SJCRH30 (cell line): ENCODE measurements around the gene WIPF1. TPM values are rescaled to one million over a fixed set of nuclear protein-coding genes. Genes with fewer than 3 reads are reported as not detected.

Experiments
- DNase-seq, 2 experiments: peaks; one replicate each; pipeline ENCODE4 v3.0.0-alpha.2; 2015 to 2020
- H3K27ac ChIP-seq: fragments of 250-450 bp; sonication (Bioruptor Pico); 2 replicates; pipeline ENCODE4 v1.5.1; 2020; ENCODE audit warnings: mild to moderate bottlenecking, moderate library complexity
- H3K27me3 ChIP-seq: fragments of 250-450 bp; sonication (Bioruptor Pico); 2 replicates; pipeline ENCODE4 v1.5.1; 2020; ENCODE audit warnings: mild to moderate bottlenecking, moderate library complexity
- H3K36me3 ChIP-seq: fragments of 250-450 bp; sonication (Bioruptor Pico); 2 replicates; pipeline ENCODE4 v1.5.1; 2020; ENCODE audit warnings: mild to moderate bottlenecking, moderate library complexity
- H3K4me1 ChIP-seq: fragments of 250-450 bp; sonication (Bioruptor Pico); 2 replicates; pipeline ENCODE4 v1.5.1; 2020; ENCODE audit warnings: mild to moderate bottlenecking, moderate library complexity
- H3K4me3 ChIP-seq: fragments of 250-450 bp; sonication (Bioruptor Pico); 2 replicates; pipeline ENCODE4 v1.5.1; 2020; ENCODE audit warnings: mild to moderate bottlenecking, moderate library complexity
- H3K9me3 ChIP-seq: fragments of 250-450 bp; sonication (Bioruptor Pico); replicated peaks from 2 replicates; pipeline ENCODE4 v1.5.1; 2020; ENCODE audit warnings: mild to moderate bottlenecking, moderate library complexity
- total RNA-seq: library from RNA; depleted of rRNA; stranded (reverse); fragments of >200 nt; shearing (Covaris generic); gene quantifications from 2 replicates; pipeline ENCODE4 v1.2.3, GENCODE V29; 2014; rRNA removed

The WIPF1 gene, protein sequence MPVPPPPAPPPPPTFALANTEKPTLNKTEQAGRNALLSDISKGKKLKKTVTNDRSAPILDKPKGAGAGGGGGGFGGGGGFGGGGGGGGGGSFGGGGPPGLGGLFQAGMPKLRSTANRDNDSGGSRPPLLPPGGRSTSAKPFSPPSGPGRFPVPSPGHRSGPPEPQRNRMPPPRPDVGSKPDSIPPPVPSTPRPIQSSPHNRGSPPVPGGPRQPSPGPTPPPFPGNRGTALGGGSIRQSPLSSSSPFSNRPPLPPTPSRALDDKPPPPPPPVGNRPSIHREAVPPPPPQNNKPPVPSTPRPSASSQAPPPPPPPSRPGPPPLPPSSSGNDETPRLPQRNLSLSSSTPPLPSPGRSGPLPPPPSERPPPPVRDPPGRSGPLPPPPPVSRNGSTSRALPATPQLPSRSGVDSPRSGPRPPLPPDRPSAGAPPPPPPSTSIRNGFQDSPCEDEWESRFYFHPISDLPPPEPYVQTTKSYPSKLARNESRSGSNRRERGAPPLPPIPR
- total RNA-seq: 14.8 and 18.8 TPM in 2 replicates

GRCh38 chr2:174597345-174598047 is at the start of gene WIPF1:
WIPF1 (minus strand) TSS chr2:174597804; CDS start chr2:174585573, 12,231 bp downstream.
- no peak for DNase-seq
- Histone ChIP-seq H3K9me3 (no peaks in the 10 kb centered on the region), H3K4me1 (peaks cover 13% of the 10 kb centered on the region), H3K4me3 (no peak within 1 kb of the TSS), H3K36me3 (no peaks in the 10 kb centered on the region), H3K27ac (no peak within 1 kb of the TSS), H3K27me3 (no peaks in the 10 kb centered on the region)

DNA sequence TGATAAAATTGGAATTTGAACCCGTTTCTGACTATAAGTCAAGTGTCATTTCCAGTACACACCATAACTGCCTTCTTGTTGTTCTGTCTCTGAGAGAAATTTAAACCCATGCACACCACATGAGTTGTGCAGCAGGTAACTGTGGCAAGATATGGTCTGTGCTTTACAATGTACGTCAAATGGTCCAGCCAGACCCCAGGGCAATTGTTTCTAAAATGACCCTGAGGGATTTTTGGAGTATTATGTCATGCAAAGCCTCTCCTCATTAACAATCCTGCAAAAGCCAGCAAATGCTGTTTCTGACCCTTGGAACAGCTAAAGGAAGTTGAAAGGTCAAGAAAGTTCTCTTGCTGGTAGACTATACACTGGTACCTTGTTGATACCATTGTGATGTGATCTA is 47.7 kb upstream of the WIPF1 start:
- Histone ChIP-seq H3K9me3 (no peaks in the 10 kb centered on the region; the same call in 1 of the 2 replicates), H3K4me3 (no peak overlapping the region), H3K27me3 (no peaks in the 10 kb centered on the region), H3K27ac (no peak overlapping the region), H3K4me1 (no peaks in the 10 kb centered on the region), H3K36me3 (no peaks in the 10 kb centered on the region)
- no peak for DNase-seq

DNA sequence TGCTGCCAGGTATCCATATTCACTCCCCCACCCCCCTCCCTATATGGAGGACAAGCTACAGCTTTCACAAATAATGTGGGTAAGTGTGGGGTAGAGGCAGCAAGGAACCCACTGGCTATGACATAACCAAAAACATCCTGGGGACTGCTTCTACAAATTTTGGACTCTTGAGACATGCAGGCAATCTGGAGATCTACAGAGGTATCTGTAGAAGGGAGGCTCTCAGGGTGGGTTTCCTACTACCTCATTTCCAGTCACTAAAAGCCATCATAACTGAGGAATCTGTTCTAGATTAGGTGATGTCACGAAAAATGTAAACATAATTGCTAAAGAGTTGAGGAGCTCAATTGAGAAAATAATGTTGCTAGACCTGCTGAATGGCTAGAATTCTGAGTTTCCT is 46.8 kb upstream of the WIPF1 start:
- Histone ChIP-seq H3K9me3 (no peaks in the 10 kb centered on the region; the same call in 1 of the 2 replicates), H3K4me3 (no peak overlapping the region), H3K27ac (no peak overlapping the region), H3K27me3 (no peaks in the 10 kb centered on the region), H3K4me1 (no peaks in the 10 kb centered on the region), H3K36me3 (no peaks in the 10 kb centered on the region)
- DNase-seq: no peak

GRCh38 chr2:174643356-174643755 is 45.8 kb upstream of the WIPF1 start:
- H3K36me3 ChIP-seq: no peaks in the 10 kb centered on the region
- H3K9me3 ChIP-seq: peaks cover 3% of the 10 kb centered on the region; the same call in 1 of the 2 replicates
- H3K27me3 ChIP-seq: no peaks in the 10 kb centered on the region
- no peak overlapping the region for H3K27ac ChIP-seq
- no peak overlapping the region for H3K4me3 ChIP-seq
- no peak for DNase-seq
- no peaks in the 10 kb centered on the region for H3K4me1 ChIP-seq

DNA sequence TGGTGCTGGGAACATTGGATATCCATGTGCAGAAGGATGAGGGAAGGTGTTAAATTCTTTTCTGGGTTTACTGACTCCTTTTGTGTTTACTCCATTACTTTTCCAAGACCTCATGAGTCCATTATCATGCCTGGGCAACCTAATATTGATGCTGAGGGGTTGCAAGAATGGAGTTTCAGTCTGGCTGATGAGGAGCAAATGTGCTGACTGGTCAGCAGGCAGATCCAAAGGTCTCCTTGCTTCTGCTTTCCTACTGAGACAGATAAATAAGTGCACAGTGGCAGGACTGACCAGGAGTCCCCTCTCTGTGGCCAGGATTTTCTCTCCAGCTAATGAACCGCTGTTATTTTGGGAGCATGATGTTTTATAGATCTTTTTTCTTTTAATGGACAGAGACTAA is 43.6 kb upstream of the WIPF1 start:
- no peaks in the 10 kb centered on the region for H3K27me3 ChIP-seq
- H3K4me3 ChIP-seq: no peak overlapping the region
- no peaks in the 10 kb centered on the region for H3K4me1 ChIP-seq
- H3K9me3 ChIP-seq: peaks cover 5% of the 10 kb centered on the region; the same call in 1 of the 2 replicates
- H3K36me3 ChIP-seq: no peaks in the 10 kb centered on the region
- H3K27ac ChIP-seq: no peak overlapping the region
- no peak for DNase-seq

GRCh38 chr2:174636987-174637386 is 39.4 kb upstream of the WIPF1 start:
- Histone ChIP-seq H3K4me3 (no peak overlapping the region), H3K27ac (no peak overlapping the region), H3K9me3 (peaks cover 5% of the 10 kb centered on the region; the same call in 1 of the 2 replicates), H3K4me1 (no peaks in the 10 kb centered on the region), H3K27me3 (no peaks in the 10 kb centered on the region), H3K36me3 (no peaks in the 10 kb centered on the region; the same call in 1 of the 2 replicates)
- DNase-seq: no peak

DNA sequence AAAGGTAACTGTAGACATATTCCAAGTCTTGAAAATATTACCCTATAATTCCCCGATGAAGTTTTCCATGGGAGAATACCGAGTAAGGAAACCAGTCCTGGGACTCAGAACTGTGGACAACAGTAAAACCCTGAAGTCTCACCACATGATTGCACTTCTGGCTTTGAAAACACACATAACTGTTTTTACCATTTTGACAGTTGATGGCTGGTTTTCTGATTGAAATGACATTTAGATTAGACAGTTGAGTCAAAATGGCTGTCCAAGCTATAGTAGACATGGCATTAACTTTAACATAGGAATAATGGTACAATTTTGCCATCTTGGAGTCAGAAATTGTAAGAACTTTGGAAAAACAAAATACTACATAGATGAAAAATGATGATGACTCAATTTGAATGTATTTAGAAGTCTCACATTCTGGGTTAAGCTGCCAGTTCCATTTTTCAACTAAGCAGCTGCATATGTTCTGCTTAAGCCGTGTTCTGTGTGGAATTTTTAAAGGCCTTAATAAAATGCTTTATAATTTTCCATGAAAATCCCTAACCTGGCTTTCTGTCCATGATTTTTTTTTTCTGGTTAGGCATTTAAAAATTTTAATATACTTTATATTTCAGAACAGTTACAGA is 38.3 kb upstream of the WIPF1 start:
- Histone ChIP-seq H3K27ac (no peak overlapping the region), H3K4me3 (no peak overlapping the region), H3K9me3 (peaks cover 5% of the 10 kb centered on the region; the same call in 1 of the 2 replicates), H3K36me3 (peaks cover 2% of the 10 kb centered on the region; the same call in 1 of the 2 replicates), H3K27me3 (no peaks in the 10 kb centered on the region), H3K4me1 (no peaks in the 10 kb centered on the region)
- DNase-seq: no peak

DNA sequence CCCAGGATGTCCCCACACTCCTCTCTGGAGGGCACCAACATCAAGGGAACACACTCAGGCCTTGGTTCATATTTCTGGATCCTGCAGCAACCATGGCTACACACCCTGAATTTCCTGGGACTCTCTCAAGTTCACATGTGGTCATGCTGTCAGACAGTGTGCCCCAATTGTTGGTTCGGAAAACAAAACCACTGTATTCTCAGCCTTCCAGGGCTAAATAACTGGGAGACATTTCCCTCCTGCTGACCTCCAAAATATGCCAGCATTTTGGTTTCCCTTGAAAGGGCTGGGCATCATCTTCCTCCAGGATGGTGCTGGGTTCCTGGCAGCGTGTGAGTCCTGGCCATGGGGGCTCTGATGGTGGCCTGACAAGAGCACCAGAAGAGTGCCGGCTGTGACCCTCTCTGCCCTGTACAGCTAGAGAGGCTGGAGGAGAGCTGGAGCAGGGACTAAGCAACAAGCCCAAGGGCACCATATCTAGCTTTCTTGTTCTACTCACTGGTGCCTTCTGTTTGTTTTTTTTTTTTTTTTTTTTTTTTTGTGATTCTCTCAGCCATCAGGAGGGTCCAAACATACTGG is 37.5 kb upstream of the WIPF1 start:
- H3K36me3 ChIP-seq: peaks cover 4% of the 10 kb centered on the region; the same call in 1 of the 2 replicates
- DNase-seq: no peak
- H3K27me3 ChIP-seq: no peaks in the 10 kb centered on the region
- H3K4me1 ChIP-seq: no peaks in the 10 kb centered on the region
- peaks cover 5% of the 10 kb centered on the region; the same call in 1 of the 2 replicates for H3K9me3 ChIP-seq
- no peak overlapping the region for H3K27ac ChIP-seq
- no peak overlapping the region for H3K4me3 ChIP-seq

DNA sequence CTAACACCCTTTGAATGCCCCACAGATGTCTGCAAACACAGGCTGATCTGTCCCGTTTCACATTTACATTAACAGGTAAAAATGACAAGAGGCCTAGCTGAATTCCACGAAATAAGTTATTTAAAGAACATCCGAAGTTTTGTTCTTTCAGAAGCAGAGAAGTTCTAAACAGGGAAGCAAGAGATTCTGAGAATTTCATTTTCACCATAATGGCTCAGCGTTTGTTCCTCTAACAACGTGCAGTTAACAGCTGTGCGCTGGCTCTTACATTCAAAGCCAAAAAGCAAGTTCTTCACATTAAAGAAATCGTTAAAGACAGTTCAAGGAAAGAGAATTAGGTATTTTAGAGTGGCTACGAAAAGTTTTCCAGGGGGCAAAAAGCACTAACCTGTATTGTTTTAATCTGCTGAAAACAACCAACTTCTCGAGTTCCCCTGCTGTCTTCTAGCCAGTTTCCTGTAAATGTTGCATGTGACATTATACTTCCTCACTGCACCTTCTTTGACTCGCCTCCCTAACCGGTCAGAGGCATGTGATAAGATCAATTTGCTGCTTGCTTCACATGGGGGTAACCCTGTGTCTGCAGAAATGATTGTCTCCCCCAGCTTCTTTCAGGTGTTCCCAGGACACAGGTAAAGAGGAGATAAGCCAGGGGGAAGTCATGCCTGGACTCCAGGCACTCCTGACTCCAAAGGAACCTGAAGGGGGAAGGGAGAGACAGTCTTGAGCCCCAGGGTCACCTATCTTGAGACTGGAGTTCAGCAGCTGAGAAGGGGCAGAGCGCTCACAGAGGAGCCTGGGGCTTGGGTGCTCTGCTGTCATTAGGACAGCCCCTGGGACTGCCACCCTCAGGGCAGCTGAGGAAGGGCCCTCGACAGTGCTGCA is 36.8 kb upstream of the WIPF1 start:
- Histone ChIP-seq H3K27me3 (no peaks in the 10 kb centered on the region), H3K4me3 (no peak overlapping the region), H3K36me3 (peaks cover 4% of the 10 kb centered on the region; the same call in 1 of the 2 replicates), H3K4me1 (no peaks in the 10 kb centered on the region), H3K27ac (no peak overlapping the region), H3K9me3 (peaks cover 5% of the 10 kb centered on the region; the same call in 1 of the 2 replicates)
- no peak for DNase-seq

- Histone ChIP-seq H3K36me3 (peaks cover 4% of the 10 kb centered on the region; the same call in 1 of the 2 replicates), H3K9me3 (peaks cover 4% of the 10 kb centered on the region; the same call in 1 of the 2 replicates), H3K4me1 (no peaks in the 10 kb centered on the region), H3K27ac (no peak overlapping the region), H3K27me3 (no peaks in the 10 kb centered on the region), H3K4me3 (no peak overlapping the region)
- no peak for DNase-seq
Measured at GRCh38 chr2:174633623-174633930, 36.0 kb upstream of the WIPF1 start.

DNA sequence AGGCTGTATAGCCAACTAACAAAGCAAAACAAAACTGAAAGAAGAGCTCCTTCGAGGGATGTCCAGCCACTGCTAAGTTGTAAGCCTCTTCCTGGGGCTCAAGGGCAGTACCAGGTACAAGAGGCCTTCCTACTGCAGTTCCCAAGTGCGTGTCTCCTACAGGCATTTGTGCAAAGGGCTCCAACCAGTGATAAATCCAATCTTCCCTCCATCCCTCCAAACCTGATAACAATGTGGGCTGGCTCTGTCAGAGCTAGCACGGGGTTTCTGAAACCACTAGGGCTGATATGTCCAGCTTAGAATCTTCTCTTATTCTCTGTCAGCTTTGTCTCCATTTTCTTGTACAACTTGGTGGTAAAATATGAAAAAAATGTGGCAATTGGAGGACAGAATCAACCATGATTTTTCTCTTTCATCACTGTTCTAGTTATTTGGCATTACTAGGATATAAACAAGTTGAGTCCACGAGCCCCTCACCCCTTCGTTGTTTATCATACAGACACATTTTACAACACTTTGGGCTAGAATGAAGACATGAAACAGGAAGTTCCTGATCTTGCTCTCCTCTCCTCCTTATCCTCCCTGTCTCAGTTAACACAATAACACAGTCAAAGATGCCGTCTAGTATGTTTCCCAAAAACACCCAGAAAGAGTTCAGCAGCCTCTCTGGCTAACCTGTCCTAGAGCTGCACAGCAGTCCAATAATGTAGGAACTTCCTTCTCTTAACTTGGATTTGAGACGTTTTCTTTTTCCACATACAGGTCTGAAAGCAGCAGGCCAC is 35.4 kb upstream of the WIPF1 start:
- no peak overlapping the region for H3K27ac ChIP-seq
- DNase-seq: no peak
- no peaks in the 10 kb centered on the region for H3K4me1 ChIP-seq
- H3K4me3 ChIP-seq: no peak overlapping the region
- H3K36me3 ChIP-seq: peaks cover 4% of the 10 kb centered on the region
- H3K9me3 ChIP-seq: no peaks in the 10 kb centered on the region
- no peaks in the 10 kb centered on the region for H3K27me3 ChIP-seq

GRCh38 chr2:174631009-174631981 is 33.7 kb upstream of the WIPF1 start:
- no peaks in the 10 kb centered on the region for H3K4me1 ChIP-seq
- no peaks in the 10 kb centered on the region for H3K9me3 ChIP-seq
- no peak overlapping the region for H3K4me3 ChIP-seq
- H3K36me3 ChIP-seq: peaks cover 4% of the 10 kb centered on the region
- H3K27me3 ChIP-seq: no peaks in the 10 kb centered on the region
- H3K27ac ChIP-seq: no peak overlapping the region
- DNase-seq: no peak
